ENCODE results near the gene FTSJ3.

- TF ChIP-seq EP300 (IDR thresholded peaks at IDR 0.05; ENCODE audit: borderline replicate concordance) (no peak), TCF12 (IDR thresholded peaks at IDR 0.05; ENCODE audit: low read depth) (no peak), CEBPB (IDR thresholded peaks at IDR 0.05) (no peak), REST (IDR thresholded peaks at IDR 0.05; ENCODE audit: low read depth) (no peak), TAF1 (IDR thresholded peaks at IDR 0.05; ENCODE audit: low read depth) (no peak), YY1 (IDR thresholded peaks at IDR 0.05; ENCODE audit: low read depth) (no peak), TEAD4 (IDR thresholded peaks at IDR 0.05) (no peak)
These were observed 10.8 kb downstream of the FTSJ3 start for GRCh38 chr17:63816669-63817068.
